ENCODE measurements around the gene PROSER2.

PROSER2 gene

GRCh38 chr10:11913079-11913641 lies 90.0 kb downstream of the PROSER2 start:
- DNase-seq, result peak; percentile 70

GRCh38 chr10:11918384-11918783 lies 95.2 kb downstream of the PROSER2 start:
- DNase-seq, result no peak

- no peak for DNase-seq
These were observed 96.1 kb downstream of the PROSER2 start for GRCh38 chr10:11919271-11919670.

Measured in retina (tissue), 1 donor.